Measurements from ENCODE around the gene CPNE5. TPM values are rescaled to one million over a fixed set of nuclear protein-coding genes. Genes with fewer than 3 reads are reported as not detected.

Gene CPNE5
- total and polyA plus RNA-seq, 9 of the 15 experiments (the other 6 are each of a cell fraction or from before 2014, with no cell fraction given), result 0.14 to 1.0 (median 0.46) TPM; not detected in 2

DNA sequence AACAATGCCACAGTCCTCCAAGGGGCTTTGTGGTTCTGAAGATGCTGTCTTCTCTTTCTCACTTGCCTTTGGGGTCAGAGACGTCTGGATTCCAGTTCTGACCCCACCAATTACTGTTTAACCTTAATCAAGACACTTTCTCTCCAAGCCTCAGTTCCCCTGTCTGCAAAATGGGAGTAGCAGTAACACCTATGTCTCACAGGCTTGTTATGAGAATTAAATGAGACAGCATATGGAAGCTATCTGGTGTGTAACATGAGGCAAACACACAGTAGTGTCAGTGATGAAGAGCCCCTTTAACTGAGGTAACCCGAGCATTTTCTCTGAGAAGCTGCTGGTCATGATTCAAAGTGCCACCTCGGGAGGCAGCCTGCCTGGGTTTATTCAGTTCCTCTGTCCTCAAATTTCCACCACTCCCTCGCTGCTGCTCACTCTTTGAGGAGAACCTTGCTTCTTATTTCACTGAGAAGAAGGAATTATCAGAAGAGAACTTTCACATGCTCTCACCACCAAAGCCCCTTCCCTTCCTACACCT is 23.7 kb upstream of the CPNE5 start (continued):
- TF ChIP-seq RBBP5 (IDR thresholded peaks at IDR 0.05; ENCODE audit: borderline replicate concordance, insufficient read depth, low read length, poor library complexity, severe bottlenecking) (peak; percentile 5), NR2C2 (CRISPR knock-in tag; IDR thresholded peaks at IDR 0.05) (no peak), NR2C2 (tag; IDR thresholded peaks at IDR 0.05) (peak; percentile 44; the same call in 1 of the 2 replicates), BCOR (IDR thresholded peaks at IDR 0.05) (peak; percentile 99), HDAC2 (IDR thresholded peaks at IDR 0.05) (peak; percentile 58), POLR3G (IDR thresholded peaks at IDR 0.05; ENCODE audit: extremely low read depth, insufficient read length, insufficient replicate concordance) (no peak), GABPB2 (CRISPR knock-in tag; conservative IDR thresholded peaks at IDR 0.05) (no peak), ZNF707 (CRISPR knock-in tag; conservative IDR thresholded peaks at IDR 0.05) (no peak), PHF21A (IDR thresholded peaks at IDR 0.05; ENCODE audit: borderline replicate concordance, low read depth) (no peak), SP1 (CRISPR knock-in tag; IDR thresholded peaks at IDR 0.05) (no peak), HNRNPH1 (optimal IDR thresholded peaks at IDR 0.05; ENCODE audit: low read depth, low read length) (no peak), ERF (CRISPR knock-in tag; IDR thresholded peaks at IDR 0.05) (0 out of 2 replicates have a peak, but pooled peaks have one; percentile 6), KDM1A (IDR thresholded peaks at IDR 0.05) (peak; percentile 25 to 84; a peak in 3 of 4 replicates), WHSC1 (IDR thresholded peaks at IDR 0.05; ENCODE audit: low read length) (peak; percentile 73), PCBP2 (IDR thresholded peaks at IDR 0.05; ENCODE audit: low read depth, low read length, poor library complexity, severe bottlenecking) (no peak), RBM25 (IDR thresholded peaks at IDR 0.05; ENCODE audit: low read depth, low read length, severe bottlenecking) (peak; percentile 98), ADNP (tag; IDR thresholded peaks at IDR 0.05) (peak; percentile 97), RNF219 (CRISPR knock-in tag; IDR thresholded peaks at IDR 0.05) (peak; percentile 20; the same call in 1 of the 2 replicates), XRCC5 (IDR thresholded peaks at IDR 0.05; ENCODE audit: low read depth, low read length) (peak; percentile 13; the same call in 1 of the 2 replicates)
- TF ChIP-seq, protein P1, sequence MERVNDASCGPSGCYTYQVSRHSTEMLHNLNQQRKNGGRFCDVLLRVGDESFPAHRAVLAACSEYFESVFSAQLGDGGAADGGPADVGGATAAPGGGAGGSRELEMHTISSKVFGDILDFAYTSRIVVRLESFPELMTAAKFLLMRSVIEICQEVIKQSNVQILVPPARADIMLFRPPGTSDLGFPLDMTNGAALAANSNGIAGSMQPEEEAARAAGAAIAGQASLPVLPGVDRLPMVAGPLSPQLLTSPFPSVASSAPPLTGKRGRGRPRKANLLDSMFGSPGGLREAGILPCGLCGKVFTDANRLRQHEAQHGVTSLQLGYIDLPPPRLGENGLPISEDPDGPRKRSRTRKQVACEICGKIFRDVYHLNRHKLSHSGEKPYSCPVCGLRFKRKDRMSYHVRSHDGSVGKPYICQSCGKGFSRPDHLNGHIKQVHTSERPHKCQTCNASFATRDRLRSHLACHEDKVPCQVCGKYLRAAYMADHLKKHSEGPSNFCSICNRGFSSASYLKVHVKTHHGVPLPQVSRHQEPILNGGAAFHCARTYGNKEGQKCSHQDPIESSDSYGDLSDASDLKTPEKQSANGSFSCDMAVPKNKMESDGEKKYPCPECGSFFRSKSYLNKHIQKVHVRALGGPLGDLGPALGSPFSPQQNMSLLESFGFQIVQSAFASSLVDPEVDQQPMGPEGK (CRISPR knock-in tag; IDR thresholded peaks at IDR 0.05; ENCODE audit: borderline replicate concordance), result no peak
- TF ChIP-seq, protein P2, sequence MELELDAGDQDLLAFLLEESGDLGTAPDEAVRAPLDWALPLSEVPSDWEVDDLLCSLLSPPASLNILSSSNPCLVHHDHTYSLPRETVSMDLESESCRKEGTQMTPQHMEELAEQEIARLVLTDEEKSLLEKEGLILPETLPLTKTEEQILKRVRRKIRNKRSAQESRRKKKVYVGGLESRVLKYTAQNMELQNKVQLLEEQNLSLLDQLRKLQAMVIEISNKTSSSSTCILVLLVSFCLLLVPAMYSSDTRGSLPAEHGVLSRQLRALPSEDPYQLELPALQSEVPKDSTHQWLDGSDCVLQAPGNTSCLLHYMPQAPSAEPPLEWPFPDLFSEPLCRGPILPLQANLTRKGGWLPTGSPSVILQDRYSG (tag; conservative IDR thresholded peaks at IDR 0.05; ENCODE audit: low read depth), result no peak
- TF ChIP-seq, protein P3, sequence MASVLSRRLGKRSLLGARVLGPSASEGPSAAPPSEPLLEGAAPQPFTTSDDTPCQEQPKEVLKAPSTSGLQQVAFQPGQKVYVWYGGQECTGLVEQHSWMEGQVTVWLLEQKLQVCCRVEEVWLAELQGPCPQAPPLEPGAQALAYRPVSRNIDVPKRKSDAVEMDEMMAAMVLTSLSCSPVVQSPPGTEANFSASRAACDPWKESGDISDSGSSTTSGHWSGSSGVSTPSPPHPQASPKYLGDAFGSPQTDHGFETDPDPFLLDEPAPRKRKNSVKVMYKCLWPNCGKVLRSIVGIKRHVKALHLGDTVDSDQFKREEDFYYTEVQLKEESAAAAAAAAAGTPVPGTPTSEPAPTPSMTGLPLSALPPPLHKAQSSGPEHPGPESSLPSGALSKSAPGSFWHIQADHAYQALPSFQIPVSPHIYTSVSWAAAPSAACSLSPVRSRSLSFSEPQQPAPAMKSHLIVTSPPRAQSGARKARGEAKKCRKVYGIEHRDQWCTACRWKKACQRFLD (CRISPR knock-in tag; IDR thresholded peaks at IDR 0.05), result peak; percentile 52; the same call in 1 of the 2 replicates
